Measurements from ENCODE around the gene ERP27.

The ERP27 gene

DNA sequence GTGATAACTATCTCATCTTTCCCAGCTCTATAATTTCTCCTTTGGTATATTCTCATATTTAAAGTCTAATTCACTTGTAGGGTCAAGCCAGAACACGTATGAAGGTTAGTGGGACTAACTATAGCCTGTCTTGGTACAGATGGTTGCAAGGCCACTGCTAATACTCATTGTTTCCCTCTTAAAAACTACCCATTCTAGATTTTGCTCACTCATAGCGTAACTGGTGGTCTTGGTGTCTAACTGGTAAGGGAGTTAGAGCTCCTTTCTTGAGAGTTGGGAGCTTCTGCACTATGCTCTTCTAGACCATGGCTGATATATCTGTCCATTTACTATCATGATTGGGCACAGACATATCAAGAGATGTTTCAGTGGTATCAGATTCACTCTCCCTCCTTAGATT, 61.5 kb downstream of the ERP27 start:
- DNase-seq (ENCODE audit: extremely low read depth, insufficient read length) = no peak
- Histone ChIP-seq H3K27me3 (replicated peaks; ENCODE audit: control insufficient read depth, insufficient read depth, low read length) (no peaks in the 10 kb centered on the region), H3K4me3 (replicated peaks; ENCODE audit: low read depth, low read length) (no peak overlapping the region), H3K36me3 (ENCODE audit: control insufficient read depth, insufficient read depth, low read length) (no peaks in the 10 kb centered on the region)
- TF ChIP-seq, protein P1, sequence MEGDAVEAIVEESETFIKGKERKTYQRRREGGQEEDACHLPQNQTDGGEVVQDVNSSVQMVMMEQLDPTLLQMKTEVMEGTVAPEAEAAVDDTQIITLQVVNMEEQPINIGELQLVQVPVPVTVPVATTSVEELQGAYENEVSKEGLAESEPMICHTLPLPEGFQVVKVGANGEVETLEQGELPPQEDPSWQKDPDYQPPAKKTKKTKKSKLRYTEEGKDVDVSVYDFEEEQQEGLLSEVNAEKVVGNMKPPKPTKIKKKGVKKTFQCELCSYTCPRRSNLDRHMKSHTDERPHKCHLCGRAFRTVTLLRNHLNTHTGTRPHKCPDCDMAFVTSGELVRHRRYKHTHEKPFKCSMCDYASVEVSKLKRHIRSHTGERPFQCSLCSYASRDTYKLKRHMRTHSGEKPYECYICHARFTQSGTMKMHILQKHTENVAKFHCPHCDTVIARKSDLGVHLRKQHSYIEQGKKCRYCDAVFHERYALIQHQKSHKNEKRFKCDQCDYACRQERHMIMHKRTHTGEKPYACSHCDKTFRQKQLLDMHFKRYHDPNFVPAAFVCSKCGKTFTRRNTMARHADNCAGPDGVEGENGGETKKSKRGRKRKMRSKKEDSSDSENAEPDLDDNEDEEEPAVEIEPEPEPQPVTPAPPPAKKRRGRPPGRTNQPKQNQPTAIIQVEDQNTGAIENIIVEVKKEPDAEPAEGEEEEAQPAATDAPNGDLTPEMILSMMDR (IDR thresholded peaks at IDR 0.05; ENCODE audit: insufficient read depth, low read length, poor library complexity, severe bottlenecking) = no peak

DNA sequence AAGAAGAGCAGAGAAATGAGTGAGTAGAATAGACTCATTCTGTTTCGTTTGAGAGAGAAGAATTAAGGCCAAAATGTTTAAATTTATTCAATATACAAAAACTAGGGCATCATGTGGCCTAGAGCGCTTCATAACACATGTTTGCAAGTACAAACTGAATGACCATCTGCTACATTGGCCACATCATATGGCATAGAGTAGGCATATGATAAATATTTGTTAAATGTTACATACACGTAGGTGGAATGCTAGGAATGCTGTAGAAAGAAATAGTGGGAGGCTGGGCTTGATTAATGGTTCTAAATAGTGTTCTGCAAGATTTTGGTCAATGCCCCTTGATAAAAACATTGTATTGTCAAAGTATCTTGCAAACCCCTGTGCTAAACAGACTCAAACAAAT, 63.5 kb downstream of the ERP27 start:
- Histone ChIP-seq H3K27me3 (replicated peaks; ENCODE audit: control insufficient read depth, insufficient read depth, low read length) (no peaks in the 10 kb centered on the region), H3K36me3 (ENCODE audit: control insufficient read depth, insufficient read depth, low read length) (no peaks in the 10 kb centered on the region), H3K4me3 (replicated peaks; ENCODE audit: low read depth, low read length) (no peak overlapping the region)
- TF ChIP-seq, protein P1 (IDR thresholded peaks at IDR 0.05; ENCODE audit: insufficient read depth, low read length, poor library complexity, severe bottlenecking) = no peak
- DNase-seq (ENCODE audit: extremely low read depth, insufficient read length) = no peak

DNA sequence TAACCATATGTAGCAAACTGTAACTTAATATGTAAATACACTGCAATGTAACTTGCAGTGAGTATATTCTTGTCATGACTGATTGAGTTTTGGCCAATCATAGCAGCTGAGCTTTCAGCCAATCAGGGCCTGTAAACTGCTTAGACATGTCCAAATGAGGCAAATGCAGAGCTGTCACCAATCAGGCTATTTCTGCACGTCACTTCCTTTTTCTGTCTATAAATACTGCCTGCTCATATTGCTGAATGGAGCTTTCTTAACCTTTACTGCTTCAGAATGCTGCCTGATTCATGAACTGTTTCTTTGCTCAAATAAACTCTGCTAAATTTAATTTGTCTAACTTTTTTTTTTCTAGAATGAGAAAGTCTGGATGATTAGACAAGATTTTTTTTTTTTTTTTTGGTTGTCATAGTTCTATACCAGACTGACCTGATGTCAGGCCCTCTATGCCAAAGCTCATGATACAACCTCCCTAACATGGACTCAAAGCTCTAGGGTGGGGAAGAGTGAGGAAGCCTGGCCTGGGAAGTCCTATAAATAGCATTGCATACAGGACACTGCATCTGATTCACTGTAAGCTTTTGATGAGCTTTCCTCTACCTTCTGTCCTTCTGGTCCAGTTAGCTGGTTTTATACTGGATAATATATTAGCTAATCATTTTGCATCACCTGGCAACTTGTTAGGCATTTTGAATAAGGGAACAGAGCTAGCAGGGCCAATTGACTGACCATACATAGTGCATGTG, 64.7 kb downstream of the ERP27 start:
- no peaks in the 10 kb centered on the region for H3K36me3 ChIP-seq (ENCODE audit: control insufficient read depth, insufficient read depth, low read length)
- no peak overlapping the region for H3K4me3 ChIP-seq (replicated peaks; ENCODE audit: low read depth, low read length)
- no peak for DNase-seq (ENCODE audit: extremely low read depth, insufficient read length)
- TF ChIP-seq, protein P1 (IDR thresholded peaks at IDR 0.05; ENCODE audit: insufficient read depth, low read length, poor library complexity, severe bottlenecking) = no peak
- H3K27me3 ChIP-seq (replicated peaks; ENCODE audit: control insufficient read depth, insufficient read depth, low read length) = no peaks in the 10 kb centered on the region

- Histone ChIP-seq H3K36me3 (ENCODE audit: control insufficient read depth, insufficient read depth, low read length) (no peaks in the 10 kb centered on the region), H3K27me3 (replicated peaks; ENCODE audit: control insufficient read depth, insufficient read depth, low read length) (no peaks in the 10 kb centered on the region), H3K4me3 (replicated peaks; ENCODE audit: low read depth, low read length) (no peak overlapping the region)
- TF ChIP-seq, protein P1 (IDR thresholded peaks at IDR 0.05; ENCODE audit: insufficient read depth, low read length, poor library complexity, severe bottlenecking) = no peak
- DNase-seq (ENCODE audit: extremely low read depth, insufficient read length) = no peak
Measured at GRCh38 chr12:14871886-14872285, 66.5 kb downstream of the ERP27 start.

- Histone ChIP-seq H3K27me3 (replicated peaks; ENCODE audit: control insufficient read depth, insufficient read depth, low read length) (no peaks in the 10 kb centered on the region), H3K36me3 (ENCODE audit: control insufficient read depth, insufficient read depth, low read length) (no peaks in the 10 kb centered on the region), H3K4me3 (replicated peaks; ENCODE audit: low read depth, low read length) (no peak overlapping the region)
- no peak for DNase-seq (ENCODE audit: extremely low read depth, insufficient read length)
- TF ChIP-seq, protein P1 (IDR thresholded peaks at IDR 0.05; ENCODE audit: insufficient read depth, low read length, poor library complexity, severe bottlenecking) = no peak
Measured at GRCh38 chr12:14871247-14871646, 67.1 kb downstream of the ERP27 start.
